ENCODE data around the gene CHST11. TPM values are rescaled to one million over a fixed set of nuclear protein-coding genes. Genes with fewer than 3 reads are reported as not detected.

Gene CHST11
- total and polyA plus RNA-seq, 10 of the 15 experiments (the other 5 are each of a cell fraction or from before 2014, with no cell fraction given), result 1.9 to 38.1 (median 17.2) TPM

GRCh38 chr12:104782296-104782695 is 325.5 kb downstream of the CHST11 start (continued):
- TF ChIP-seq, protein P1, sequence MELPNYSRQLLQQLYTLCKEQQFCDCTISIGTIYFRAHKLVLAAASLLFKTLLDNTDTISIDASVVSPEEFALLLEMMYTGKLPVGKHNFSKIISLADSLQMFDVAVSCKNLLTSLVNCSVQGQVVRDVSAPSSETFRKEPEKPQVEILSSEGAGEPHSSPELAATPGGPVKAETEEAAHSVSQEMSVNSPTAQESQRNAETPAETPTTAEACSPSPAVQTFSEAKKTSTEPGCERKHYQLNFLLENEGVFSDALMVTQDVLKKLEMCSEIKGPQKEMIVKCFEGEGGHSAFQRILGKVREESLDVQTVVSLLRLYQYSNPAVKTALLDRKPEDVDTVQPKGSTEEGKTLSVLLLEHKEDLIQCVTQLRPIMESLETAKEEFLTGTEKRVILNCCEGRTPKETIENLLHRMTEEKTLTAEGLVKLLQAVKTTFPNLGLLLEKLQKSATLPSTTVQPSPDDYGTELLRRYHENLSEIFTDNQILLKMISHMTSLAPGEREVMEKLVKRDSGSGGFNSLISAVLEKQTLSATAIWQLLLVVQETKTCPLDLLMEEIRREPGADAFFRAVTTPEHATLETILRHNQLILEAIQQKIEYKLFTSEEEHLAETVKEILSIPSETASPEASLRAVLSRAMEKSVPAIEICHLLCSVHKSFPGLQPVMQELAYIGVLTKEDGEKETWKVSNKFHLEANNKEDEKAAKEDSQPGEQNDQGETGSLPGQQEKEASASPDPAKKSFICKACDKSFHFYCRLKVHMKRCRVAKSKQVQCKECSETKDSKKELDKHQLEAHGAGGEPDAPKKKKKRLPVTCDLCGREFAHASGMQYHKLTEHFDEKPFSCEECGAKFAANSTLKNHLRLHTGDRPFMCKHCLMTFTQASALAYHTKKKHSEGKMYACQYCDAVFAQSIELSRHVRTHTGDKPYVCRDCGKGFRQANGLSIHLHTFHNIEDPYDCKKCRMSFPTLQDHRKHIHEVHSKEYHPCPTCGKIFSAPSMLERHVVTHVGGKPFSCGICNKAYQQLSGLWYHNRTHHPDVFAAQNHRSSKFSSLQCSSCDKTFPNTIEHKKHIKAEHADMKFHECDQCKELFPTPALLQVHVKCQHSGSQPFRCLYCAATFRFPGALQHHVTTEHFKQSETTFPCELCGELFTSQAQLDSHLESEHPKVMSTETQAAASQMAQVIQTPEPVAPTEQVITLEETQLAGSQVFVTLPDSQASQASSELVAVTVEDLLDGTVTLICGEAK (IDR thresholded peaks at IDR 0.05; ENCODE audit: borderline replicate concordance), result no peak
- TF ChIP-seq MYB (IDR thresholded peaks at IDR 0.05; ENCODE audit: borderline replicate concordance, low read depth, low read length) (no peak), POLR2A (IDR thresholded peaks at IDR 0.05; ENCODE audit: low read depth, low read length) (no peak), CTCF (IDR thresholded peaks at IDR 0.05 in 2 of 3, conservative IDR thresholded peaks at IDR 0.05 in 1 of 3; ENCODE audit: control insufficient read depth in 2 of 3, extremely low read depth in 1 of 3, insufficient read depth in 1 of 3, low read depth in 3 of 3, low read length in 3 of 3) (no peak), MEF2B (IDR thresholded peaks at IDR 0.05; ENCODE audit: partially characterized antibody, poor library complexity, severe bottlenecking) (no peak)

DNA sequence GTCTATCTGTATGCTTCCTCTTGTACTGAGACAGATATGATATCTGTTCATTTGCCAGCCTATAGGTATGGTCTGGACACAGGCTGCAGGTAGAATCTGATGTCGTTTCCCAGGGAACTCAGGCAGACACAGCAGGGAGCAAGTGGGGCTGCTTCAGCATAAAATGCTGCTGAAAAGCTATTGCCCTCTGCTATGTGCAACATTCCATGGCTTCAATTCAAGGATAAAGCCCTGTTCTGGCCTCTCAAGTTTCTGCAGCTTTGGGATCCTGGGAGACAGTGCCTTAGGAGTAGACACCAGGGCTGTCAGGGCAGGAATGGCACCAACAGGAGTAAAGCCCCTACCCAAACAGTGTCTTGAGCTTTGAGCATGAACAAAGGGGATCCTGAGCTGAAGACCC is 327.8 kb downstream of the CHST11 start:
- H3K36me3 ChIP-seq (ENCODE audit: control insufficient read depth in 2 of 2, insufficient read depth in 2 of 2, low read length in 1 of 2), result no peaks in the 10 kb centered on the region
- ChIA-PET RAD21 (ENCODE audit: unreplicated experiment) (no interaction called here), POLR2A (no interaction called here), SMC1A (ENCODE audit: uncharacterized antibody, unreplicated experiment) (interaction anchor here (1.1 kb wide), 1 partner anchor 10 kb away, joined by 6 read pairs; no protein-coding TSS in a partner anchor), CTCF (no interaction called here)
- FAIRE-seq, result no peak
- in situ Hi-C loops (cut with MboI), result no loop called here
- no peaks in the 10 kb centered on the region for H3K79me2 ChIP-seq (ENCODE audit: control insufficient read depth, insufficient read depth, low read length)
- no peaks in the 10 kb centered on the region for H3K4me1 ChIP-seq (ENCODE audit: control insufficient read depth, insufficient read depth, low read length)
- H3K9me3 ChIP-seq (replicated peaks; ENCODE audit: control insufficient read depth, insufficient read depth, low read length), result peaks cover 16% of the 10 kb centered on the region
- DNase-seq (ENCODE audit: low read depth, low spot score), result no peak
- no peaks in the 10 kb centered on the region for H3K27me3 ChIP-seq (replicated peaks in 1 of 2; ENCODE audit: control insufficient read depth in 2 of 2, insufficient read depth in 2 of 2, low read length in 1 of 2)
- WGBS (ENCODE audit: insufficient coverage, insufficient replicate concordance, low lambda C conversion rate, missing lambda C conversion rate), result 63% methylated on average over 1 of the region's 1 CpG
- no peak overlapping the region for H3K9ac ChIP-seq (ENCODE audit: control insufficient read depth, insufficient read depth, low read length)
- intact Hi-C loops (cut with micrococcal nuclease; ENCODE audit: unreplicated experiment), result no loop called here
- no peak overlapping the region for H3K4me3 ChIP-seq
- no peaks in the 10 kb centered on the region for H4K20me1 ChIP-seq (ENCODE audit: control insufficient read depth, insufficient read depth)
- BruUV-seq (replicated peaks), result no TSS peak
- no peak overlapping the region for H2AFZ ChIP-seq (ENCODE audit: control insufficient read depth, low read depth, low read length)
- H3K27ac ChIP-seq (ENCODE audit: control insufficient read depth, insufficient read depth), result no peak overlapping the region
- no peak overlapping the region for H3K4me2 ChIP-seq (ENCODE audit: control insufficient read depth, insufficient read depth)
- no peak for ATAC-seq
- TF ChIP-seq MYC (IDR thresholded peaks at IDR 0.05; ENCODE audit: insufficient read depth, insufficient read length, insufficient replicate concordance, low read length, severe bottlenecking), result no peak
- TF ChIP-seq SP1 (IDR thresholded peaks at IDR 0.05; ENCODE audit: low read depth, low read length), result no peak
- no peak for TF ChIP-seq RUNX3 (IDR thresholded peaks at IDR 0.05; ENCODE audit: low read length)
- TF ChIP-seq, protein P2, sequence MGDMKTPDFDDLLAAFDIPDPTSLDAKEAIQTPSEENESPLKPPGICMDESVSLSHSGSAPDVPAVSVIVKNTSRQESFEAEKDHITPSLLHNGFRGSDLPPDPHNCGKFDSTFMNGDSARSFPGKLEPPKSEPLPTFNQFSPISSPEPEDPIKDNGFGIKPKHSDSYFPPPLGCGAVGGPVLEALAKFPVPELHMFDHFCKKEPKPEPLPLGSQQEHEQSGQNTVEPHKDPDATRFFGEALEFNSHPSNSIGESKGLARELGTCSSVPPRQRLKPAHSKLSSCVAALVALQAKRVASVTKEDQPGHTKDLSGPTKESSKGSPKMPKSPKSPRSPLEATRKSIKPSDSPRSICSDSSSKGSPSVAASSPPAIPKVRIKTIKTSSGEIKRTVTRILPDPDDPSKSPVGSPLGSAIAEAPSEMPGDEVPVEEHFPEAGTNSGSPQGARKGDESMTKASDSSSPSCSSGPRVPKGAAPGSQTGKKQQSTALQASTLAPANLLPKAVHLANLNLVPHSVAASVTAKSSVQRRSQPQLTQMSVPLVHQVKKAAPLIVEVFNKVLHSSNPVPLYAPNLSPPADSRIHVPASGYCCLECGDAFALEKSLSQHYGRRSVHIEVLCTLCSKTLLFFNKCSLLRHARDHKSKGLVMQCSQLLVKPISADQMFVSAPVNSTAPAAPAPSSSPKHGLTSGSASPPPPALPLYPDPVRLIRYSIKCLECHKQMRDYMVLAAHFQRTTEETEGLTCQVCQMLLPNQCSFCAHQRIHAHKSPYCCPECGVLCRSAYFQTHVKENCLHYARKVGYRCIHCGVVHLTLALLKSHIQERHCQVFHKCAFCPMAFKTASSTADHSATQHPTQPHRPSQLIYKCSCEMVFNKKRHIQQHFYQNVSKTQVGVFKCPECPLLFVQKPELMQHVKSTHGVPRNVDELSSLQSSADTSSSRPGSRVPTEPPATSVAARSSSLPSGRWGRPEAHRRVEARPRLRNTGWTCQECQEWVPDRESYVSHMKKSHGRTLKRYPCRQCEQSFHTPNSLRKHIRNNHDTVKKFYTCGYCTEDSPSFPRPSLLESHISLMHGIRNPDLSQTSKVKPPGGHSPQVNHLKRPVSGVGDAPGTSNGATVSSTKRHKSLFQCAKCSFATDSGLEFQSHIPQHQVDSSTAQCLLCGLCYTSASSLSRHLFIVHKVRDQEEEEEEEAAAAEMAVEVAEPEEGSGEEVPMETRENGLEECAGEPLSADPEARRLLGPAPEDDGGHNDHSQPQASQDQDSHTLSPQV (IDR thresholded peaks at IDR 0.05), result no peak
- TF ChIP-seq NBN (IDR thresholded peaks at IDR 0.05), result no peak
- TF ChIP-seq, protein P3, sequence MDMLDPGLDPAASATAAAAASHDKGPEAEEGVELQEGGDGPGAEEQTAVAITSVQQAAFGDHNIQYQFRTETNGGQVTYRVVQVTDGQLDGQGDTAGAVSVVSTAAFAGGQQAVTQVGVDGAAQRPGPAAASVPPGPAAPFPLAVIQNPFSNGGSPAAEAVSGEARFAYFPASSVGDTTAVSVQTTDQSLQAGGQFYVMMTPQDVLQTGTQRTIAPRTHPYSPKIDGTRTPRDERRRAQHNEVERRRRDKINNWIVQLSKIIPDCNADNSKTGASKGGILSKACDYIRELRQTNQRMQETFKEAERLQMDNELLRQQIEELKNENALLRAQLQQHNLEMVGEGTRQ (IDR thresholded peaks at IDR 0.05; ENCODE audit: borderline replicate concordance, low read depth, low read length), result no peak
- no peak for TF ChIP-seq RCOR1 (conservative IDR thresholded peaks at IDR 0.05; ENCODE audit: low read depth, low read length)
